H9 (cell line): ENCODE results near the gene CACNB4. TPM values are rescaled to one million over a fixed set of nuclear protein-coding genes. Genes with fewer than 3 reads are reported as not detected.

ENCODE experiments used
- DNase-seq: peaks from one replicate; pipeline ENCODE4 v3.0.0-alpha.2; 2017
- H2AFZ ChIP-seq: one replicate; pipeline ENCODE4 v1.6.1; 2013; ENCODE audit warnings: mild to moderate bottlenecking, low read length, control low read depth, moderate library complexity
- H2AK5ac ChIP-seq: 2 replicates; pipeline ENCODE4 v1.6.1; 2013; ENCODE audit warnings: low read length, control low read depth, mixed read lengths; ENCODE audit not compliant: insufficient read length
- H2BK120ac ChIP-seq: one replicate; pipeline ENCODE4 v1.6.1; 2013; ENCODE audit warnings: low read depth, mild to moderate bottlenecking, low read length, control low read depth, inconsistent platforms; ENCODE audit not compliant: poor library complexity, severe bottlenecking
- H2BK12ac ChIP-seq: 2 replicates; pipeline ENCODE4 v1.6.1; 2013; ENCODE audit warnings: low read length, control low read depth, mixed read lengths, low read depth; ENCODE audit not compliant: insufficient read length
- H2BK15ac ChIP-seq: 2 replicates; pipeline ENCODE4 v1.6.1; 2013; ENCODE audit warnings: low read depth, low read length, control low read depth
- H2BK20ac ChIP-seq: one replicate; pipeline ENCODE4 v1.6.1; 2013; ENCODE audit warnings: low read depth, mild to moderate bottlenecking, low read length, control low read depth, inconsistent platforms; ENCODE audit not compliant: poor library complexity, severe bottlenecking
- H2BK5ac ChIP-seq: 2 replicates; pipeline ENCODE4 v1.6.1; 2013; ENCODE audit warnings: low read length, control low read depth, mixed read lengths; ENCODE audit not compliant: insufficient read length
- H3K14ac ChIP-seq: 2 replicates; pipeline ENCODE4 v1.6.1; 2013; ENCODE audit warnings: low read length, control low read depth; ENCODE audit not compliant: insufficient read depth
- H3K18ac ChIP-seq: 2 replicates; pipeline ENCODE4 v1.6.1; 2013; ENCODE audit warnings: low read depth, mild to moderate bottlenecking, mixed read lengths, low read length, control low read depth; ENCODE audit not compliant: insufficient read length
- H3K23ac ChIP-seq: 2 replicates; pipeline ENCODE4 v1.6.1; 2013; ENCODE audit warnings: low read length, control low read depth, mixed read lengths, low read depth; ENCODE audit not compliant: insufficient read length
- H3K23me2 ChIP-seq: 2 replicates; pipeline ENCODE4 v1.6.1; 2013; ENCODE audit warnings: low read depth, mild to moderate bottlenecking, mixed read lengths, low read length, control low read depth; ENCODE audit not compliant: insufficient read length, poor library complexity, severe bottlenecking
- H3K27ac ChIP-seq: 2 replicates; pipeline ENCODE4 v1.5.1; 2013; ENCODE audit warnings: low read length, control low read depth, mixed read lengths, low read depth; ENCODE audit not compliant: insufficient read length
- H3K27me3 ChIP-seq: 2 replicates; pipeline ENCODE4 v1.6.1; 2013; ENCODE audit warnings: low read length, control low read depth, inconsistent platforms; ENCODE audit not compliant: insufficient read depth
- H3K4ac ChIP-seq: 2 replicates; pipeline ENCODE4 v1.6.1; 2013; ENCODE audit warnings: low read depth, mild to moderate bottlenecking, control low read depth, inconsistent platforms, low read length, moderate library complexity
- H3K4me1 ChIP-seq: 2 replicates; pipeline ENCODE4 v1.6.1; 2013; ENCODE audit warnings: low read length, control low read depth, inconsistent platforms; ENCODE audit not compliant: insufficient read depth
- H3K4me2 ChIP-seq: 2 replicates; pipeline ENCODE4 v1.6.1; 2013; ENCODE audit warnings: low read length, control low read depth, mixed read lengths; ENCODE audit not compliant: insufficient read length, insufficient read depth
- H3K56ac ChIP-seq: 2 replicates; pipeline ENCODE4 v1.6.1; 2013; ENCODE audit warnings: low read depth, mild to moderate bottlenecking, mixed read lengths, low read length, control low read depth; ENCODE audit not compliant: insufficient read length
- H3K79me1 ChIP-seq: 2 replicates; pipeline ENCODE4 v1.6.1; 2013; ENCODE audit warnings: low read depth, mild to moderate bottlenecking, moderate library complexity, low read length, control low read depth, inconsistent platforms; ENCODE audit not compliant: insufficient read depth, poor library complexity, severe bottlenecking
- H3K79me2 ChIP-seq: 2 replicates; pipeline ENCODE4 v1.6.1; 2013; ENCODE audit warnings: low read length, control low read depth, inconsistent platforms; ENCODE audit not compliant: insufficient read depth
- H3K9ac ChIP-seq: 2 replicates; pipeline ENCODE4 v1.6.1; 2013; ENCODE audit warnings: low read length, control low read depth, mixed read lengths; ENCODE audit not compliant: insufficient read length; ENCODE audit errors: extremely low read depth
- H3K9me3 ChIP-seq: one replicate; pipeline ENCODE4 v1.6.1; 2013; ENCODE audit warnings: low read depth, low read length, inconsistent platforms; ENCODE audit not compliant: control insufficient read depth
- H3T11ph ChIP-seq: one replicate; pipeline ENCODE4 v1.6.1; 2013; ENCODE audit warnings: mild to moderate bottlenecking, low read length, control low read depth, inconsistent platforms
- H4K20me1 ChIP-seq: one replicate; pipeline ENCODE4 v1.6.1; 2013; ENCODE audit not compliant: control insufficient read depth, insufficient read length, insufficient read depth
- H4K5ac ChIP-seq: 2 replicates; pipeline ENCODE4 v1.6.1; 2013; ENCODE audit warnings: low read depth, mild to moderate bottlenecking, mixed read lengths, low read length, control low read depth; ENCODE audit not compliant: insufficient read length
- H4K8ac ChIP-seq: replicated peaks from 2 replicates; pipeline ENCODE4 v1.6.1; 2013; ENCODE audit warnings: low read length, control low read depth, mixed read lengths, low read depth; ENCODE audit not compliant: insufficient read length
- H4K91ac ChIP-seq: 2 replicates; pipeline ENCODE4 v1.6.1; 2013; ENCODE audit warnings: low read depth, mild to moderate bottlenecking, moderate library complexity, mixed read lengths, low read length, control low read depth; ENCODE audit not compliant: insufficient read length
- H3K27ac Mint-ChIP-seq, 3 experiments: 2 replicates in 2 of 3; 3 replicates in 1 of 3; pipeline ENCODE4 v1.8.0; 2020 to 2021; ENCODE audit warnings: mixed read lengths in 3 of 3, mild to moderate bottlenecking in 1 of 3, moderate library complexity in 1 of 3
- H3K27me3 Mint-ChIP-seq: 2 replicates; pipeline ENCODE4 v1.8.0; 2021; ENCODE audit warnings: low read depth, mild to moderate bottlenecking, moderate library complexity, mixed read lengths
- H3K36me3 Mint-ChIP-seq, 3 experiments: 2 replicates in 2 of 3; 3 replicates in 1 of 3; pipeline ENCODE4 v1.8.0; 2020 to 2021; ENCODE audit warnings: low read depth in 3 of 3, mixed read lengths in 3 of 3; ENCODE audit not compliant: insufficient read depth in 1 of 3
- H3K4me1 Mint-ChIP-seq, 2 experiments: 2 replicates each; pipeline ENCODE4 v1.8.0; 2020; ENCODE audit warnings: mixed read lengths in 2 of 2
- H3K4me3 Mint-ChIP-seq, 2 experiments: 2 replicates in 1 of 2; 3 replicates in 1 of 2; pipeline ENCODE4 v1.8.0; 2020 to 2021; ENCODE audit warnings: mild to moderate bottlenecking in 2 of 2, mixed read lengths in 2 of 2, moderate library complexity in 1 of 2
- H3K9me3 Mint-ChIP-seq, 2 experiments: 2 replicates in 1 of 2; 3 replicates in 1 of 2; pipeline ENCODE4 v1.8.0; 2020; ENCODE audit warnings: mild to moderate bottlenecking in 2 of 2, mixed read lengths in 2 of 2, moderate library complexity in 1 of 2
- CTCF ChIP-seq: fragments of 200-600 bp; sonication (generic); conservative IDR thresholded peaks from 3 replicates; pipeline ENCODE4 v1.8.0; 2021; ENCODE audit warnings: antibody characterized with exemption, mild to moderate bottlenecking
- total RNA-seq: library from RNA; stranded (reverse); gene quantifications from 2 replicates; pipeline ENCODE4 v1.2.1, GENCODE V29; 2021

Gene CACNB4
- total RNA-seq, 1 experiment from 2014 or later: 1.4 TPM

- no peak overlapping the region for H2AFZ ChIP-seq
- H3K79me1 ChIP-seq: no peaks in the 10 kb centered on the region
- no peak overlapping the region for H2BK15ac ChIP-seq
- no peak overlapping the region for H4K5ac ChIP-seq
- Mint-ChIP-seq H3K36me3 (peaks cover 8 to 18% (median 15%) of the 10 kb centered on the region in 3 experiments; a peak in 6 of 7 replicates), H3K9me3 (no peaks in the 10 kb centered on the region), H3K27ac (no peak overlapping the region), H3K27me3 (no peaks in the 10 kb centered on the region), H3K4me3 (no peak overlapping the region), H3K4me1 (no peaks in the 10 kb centered on the region)
- H2AK5ac ChIP-seq: no peak overlapping the region
- no peak overlapping the region for H2BK20ac ChIP-seq
- H3K4me1 ChIP-seq: no peaks in the 10 kb centered on the region
- H3K79me2 ChIP-seq: no peaks in the 10 kb centered on the region
- no peak overlapping the region for H4K91ac ChIP-seq
- H3K23me2 ChIP-seq: no peaks in the 10 kb centered on the region
- no peak overlapping the region for H3K27ac ChIP-seq
- no peak overlapping the region for H2BK120ac ChIP-seq
- no peak overlapping the region for H3K23ac ChIP-seq
- TF ChIP-seq CTCF: no peak
- no peak overlapping the region for H3K9ac ChIP-seq
- H2BK5ac ChIP-seq: no peak overlapping the region
- H3K27me3 ChIP-seq: no peaks in the 10 kb centered on the region
- no peak overlapping the region for H3K56ac ChIP-seq
- no peak overlapping the region for H3K14ac ChIP-seq
- no peak overlapping the region for H3T11ph ChIP-seq
- H3K9me3 ChIP-seq: no peaks in the 10 kb centered on the region
- H4K20me1 ChIP-seq: no peaks in the 10 kb centered on the region
- H2BK12ac ChIP-seq: no peak overlapping the region
- no peak overlapping the region for H4K8ac ChIP-seq
- no peak for DNase-seq
- no peak overlapping the region for H3K4ac ChIP-seq
- no peak overlapping the region for H3K18ac ChIP-seq
- H3K4me2 ChIP-seq: no peak overlapping the region
Measured at GRCh38 chr2:151803811-151804210, 295.0 kb downstream of the CACNB4 start.
